Right forelimb (tissue), 1 donor: ENCODE data around the gene NGF.
A peak's percentile ranks its signal among the peaks of the same experiment; 100 is the strongest.

Source experiments
- DNase-seq: peaks from one replicate; pipeline ENCODE4 v3.0.0-alpha.2; 2018

The NGF gene

DNA sequence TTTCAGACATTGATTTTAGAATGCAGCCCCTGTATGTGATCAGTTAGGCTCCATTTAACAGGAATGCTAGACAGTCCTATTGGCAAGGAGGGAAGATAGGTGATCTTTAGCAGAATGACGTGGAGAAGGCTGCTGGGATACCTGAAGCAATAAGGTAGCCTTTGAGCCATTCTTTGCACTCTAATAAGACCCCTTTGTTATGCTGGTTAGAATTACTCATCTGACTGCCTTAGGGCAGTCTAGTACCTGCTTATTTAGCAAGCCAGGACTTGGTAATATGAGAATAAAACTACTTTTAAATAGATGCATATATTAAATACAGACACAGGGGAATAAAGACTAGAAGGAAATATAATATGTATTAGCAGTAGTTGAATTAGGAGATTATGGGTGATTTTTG, 29.1 kb downstream of the NGF start:
- DNase-seq = no peak

GRCh38 chr1:115307661-115308060, 30.4 kb downstream of the NGF start:
- DNase-seq = no peak

DNA sequence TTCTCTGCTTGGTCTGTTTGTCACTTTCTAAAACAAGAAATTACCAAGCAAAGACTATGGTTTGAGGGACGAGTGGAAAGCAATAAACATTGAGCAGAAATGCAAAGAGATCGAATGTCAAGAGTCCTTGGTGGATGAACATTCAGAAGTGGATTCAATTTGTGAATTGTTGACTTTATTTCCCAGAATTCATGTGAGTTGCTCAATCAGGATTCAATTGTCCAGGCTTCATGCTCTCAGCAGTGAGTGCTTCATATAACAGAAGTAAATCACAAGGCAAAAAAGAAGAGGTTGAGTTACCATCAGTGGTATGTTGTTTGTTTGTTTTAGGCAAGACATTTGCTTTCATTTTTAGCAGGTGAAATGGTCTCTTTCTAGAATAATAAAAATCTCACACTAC, 31.9 kb downstream of the NGF start:
- no peak for DNase-seq

GRCh38 chr1:115303364-115303763, 34.7 kb downstream of the NGF start:
- no peak for DNase-seq

DNA sequence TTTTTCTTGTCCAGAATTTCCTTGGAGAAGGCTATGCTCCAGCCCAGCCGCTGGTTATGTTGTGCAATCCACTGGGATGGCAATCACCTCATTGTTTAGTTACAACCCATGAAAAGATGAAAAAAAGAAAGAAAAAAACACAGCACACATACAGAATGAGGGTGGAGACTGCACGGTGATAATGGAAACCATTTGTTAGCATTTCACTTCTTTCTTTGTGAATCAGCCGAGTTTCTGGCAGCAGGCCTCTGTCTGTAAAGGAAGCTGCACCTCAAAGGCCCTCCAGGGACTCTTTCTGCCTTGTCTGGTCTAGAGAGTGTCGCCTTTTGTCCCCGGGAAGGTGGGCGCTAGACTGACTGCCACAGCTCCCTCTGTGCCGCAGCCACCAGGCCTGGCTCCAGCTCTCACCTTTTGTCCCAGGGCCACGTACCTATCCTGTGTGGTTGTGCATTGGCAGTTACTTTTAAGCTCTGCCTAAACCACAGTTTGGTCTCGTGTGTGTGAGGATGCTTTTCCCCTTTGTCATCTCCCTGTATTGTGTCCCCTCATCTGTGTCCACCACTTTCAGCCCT, 35.6 kb downstream of the NGF start:
- DNase-seq = no peak

GRCh38 chr1:115301438-115302020, 36.5 kb downstream of the NGF start:
- no peak for DNase-seq

GRCh38 chr1:115300087-115300876, 37.8 kb downstream of the NGF start:
- no peak for DNase-seq

DNA sequence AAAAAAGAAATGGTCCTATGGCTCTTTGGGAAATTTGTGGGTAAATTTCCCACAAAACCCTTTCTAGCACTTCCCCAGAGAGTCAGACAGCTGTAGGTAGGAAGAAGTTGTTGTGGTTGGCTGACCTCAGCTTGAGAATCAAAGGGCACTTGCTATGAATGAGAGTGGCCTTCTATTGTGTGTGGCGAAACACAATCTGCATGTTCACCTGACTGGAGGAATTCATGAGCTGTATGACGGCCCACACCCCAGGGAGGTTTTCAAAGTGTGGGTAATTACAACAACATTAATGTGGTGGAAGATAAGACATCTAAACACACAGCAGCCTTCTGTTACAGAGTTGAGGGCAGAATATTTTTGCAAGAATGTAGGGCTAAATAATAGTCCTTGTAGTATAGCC, 38.8 kb downstream of the NGF start:
- no peak for DNase-seq

GRCh38 chr1:115296981-115297380, 41.1 kb downstream of the NGF start:
- no peak for DNase-seq

- peak; percentile 72 for DNase-seq
These were observed 41.9 kb downstream of the NGF start for GRCh38 chr1:115295904-115296696.

DNA sequence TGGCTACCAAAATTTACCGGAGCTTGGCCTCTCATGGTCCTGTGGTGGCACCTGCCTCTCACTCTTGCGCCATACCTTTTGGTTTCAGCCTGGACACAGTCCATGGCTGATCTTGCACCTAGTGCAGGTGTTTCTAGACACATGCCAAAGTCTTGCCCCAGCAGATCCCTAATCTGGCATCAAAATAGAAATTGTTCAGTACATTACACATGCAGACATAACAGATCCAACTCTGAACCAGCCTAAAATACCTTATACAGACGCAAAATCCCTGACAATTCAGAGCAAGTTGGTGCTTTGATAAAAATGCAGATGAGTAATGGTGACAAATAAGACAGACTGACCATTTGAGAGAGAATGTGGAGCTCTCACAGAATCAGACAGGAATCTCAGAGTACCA, 44.1 kb downstream of the NGF start:
- no peak for DNase-seq

GRCh38 chr1:115293006-115293405, 45.0 kb downstream of the NGF start:
- DNase-seq = no peak

GRCh38 chr1:115291741-115292140, 46.3 kb downstream of the NGF start:
- DNase-seq = no peak

GRCh38 chr1:115289940-115290339, 48.1 kb downstream of the NGF start:
- no peak for DNase-seq

DNA sequence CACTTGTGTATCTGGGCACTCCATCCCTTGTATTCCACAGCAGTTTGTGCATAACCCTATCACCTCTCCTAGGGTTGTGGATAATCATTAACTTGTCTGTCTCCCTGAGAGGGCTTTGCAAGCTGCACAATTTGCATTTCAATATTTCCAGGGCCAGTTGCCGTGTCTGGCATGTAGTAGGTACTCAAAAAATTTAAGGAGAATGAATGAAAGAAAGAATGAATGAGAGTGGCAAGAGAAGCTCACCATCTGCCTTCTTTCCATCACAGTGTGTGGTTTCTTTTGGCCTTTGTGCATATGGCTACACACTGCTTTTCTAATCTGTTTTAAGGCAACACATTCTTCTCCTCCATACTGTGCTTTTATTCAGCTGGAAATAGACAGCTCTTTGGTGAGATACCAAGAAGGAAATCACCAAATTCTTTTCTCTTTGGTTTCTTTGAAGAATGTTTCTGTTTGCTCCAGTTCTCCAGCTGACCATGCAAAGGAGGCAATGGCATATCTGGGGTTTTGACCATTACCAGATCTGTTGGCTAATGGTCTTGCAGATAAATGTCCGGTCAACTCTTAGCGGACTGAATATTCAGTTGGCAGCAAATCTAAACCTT, 49.4 kb downstream of the NGF start:
- no peak for DNase-seq

DNA sequence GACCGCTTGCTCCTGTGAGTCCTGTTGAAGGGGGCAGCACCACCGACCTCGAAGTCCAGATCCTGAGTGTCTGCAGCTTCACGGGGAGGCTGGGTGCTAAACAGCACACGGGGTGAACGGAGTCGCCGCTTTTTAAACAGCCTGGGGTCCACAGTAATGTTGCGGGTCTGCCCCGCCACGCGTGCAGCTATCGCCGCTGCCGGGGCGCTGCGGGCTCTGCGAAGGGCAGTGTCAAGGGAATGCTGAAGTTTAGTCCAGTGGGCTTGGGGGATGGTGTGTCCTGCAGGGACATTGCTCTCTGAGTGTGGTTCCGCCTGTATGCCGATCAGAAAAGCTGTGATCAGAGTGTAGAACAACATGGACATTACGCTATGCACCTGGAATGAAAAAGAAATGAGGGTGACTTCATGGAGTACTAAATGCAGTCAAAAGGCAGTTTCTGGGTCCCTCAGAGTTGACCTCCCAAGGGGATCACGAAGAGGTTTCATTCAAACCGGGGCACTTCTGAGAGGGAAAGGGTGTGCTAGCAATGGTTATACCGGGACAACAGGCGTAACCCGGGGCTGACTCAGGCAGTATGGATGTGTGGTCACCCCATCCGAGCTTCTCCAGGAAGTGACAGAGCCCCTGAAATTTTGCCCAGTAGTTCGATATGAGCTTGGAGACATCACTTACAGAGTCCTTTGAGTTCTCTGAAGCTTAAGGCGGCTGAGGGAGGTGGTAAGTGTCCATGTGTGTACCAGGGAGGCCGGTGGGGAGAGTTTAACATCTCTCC, 51.4 kb downstream of the NGF start:
- no peak for DNase-seq

GRCh38 chr1:115284209-115284608, 53.8 kb downstream of the NGF start:
- DNase-seq = no peak

- no peak for DNase-seq
These were observed 54.3 kb downstream of the NGF start for GRCh38 chr1:115283681-115284146.

- DNase-seq = no peak
These were observed 54.8 kb downstream of the NGF start for GRCh38 chr1:115283249-115283648.

- peak; percentile 62 for DNase-seq
These were observed 55.2 kb downstream of the NGF start for GRCh38 chr1:115282807-115283208.

DNA sequence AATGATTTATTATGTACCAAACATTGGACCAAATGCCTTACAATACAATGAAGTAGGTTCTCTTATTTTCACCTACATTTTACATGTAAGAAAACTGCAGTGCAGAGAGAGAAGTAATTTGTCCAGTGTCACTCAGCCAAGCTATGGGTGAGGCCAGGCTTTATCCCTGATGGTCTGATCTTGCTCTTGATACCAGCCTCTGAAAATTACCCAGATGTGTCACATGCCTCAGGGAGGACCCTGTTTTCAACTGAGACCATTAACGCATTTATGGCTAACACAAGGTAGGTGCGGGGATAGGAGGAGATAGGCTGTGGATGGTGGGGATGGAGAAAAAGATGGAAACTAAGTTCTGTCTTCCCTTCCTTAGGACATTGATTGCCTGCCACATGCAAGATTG, 56.9 kb downstream of the NGF start:
- DNase-seq = no peak

DNA sequence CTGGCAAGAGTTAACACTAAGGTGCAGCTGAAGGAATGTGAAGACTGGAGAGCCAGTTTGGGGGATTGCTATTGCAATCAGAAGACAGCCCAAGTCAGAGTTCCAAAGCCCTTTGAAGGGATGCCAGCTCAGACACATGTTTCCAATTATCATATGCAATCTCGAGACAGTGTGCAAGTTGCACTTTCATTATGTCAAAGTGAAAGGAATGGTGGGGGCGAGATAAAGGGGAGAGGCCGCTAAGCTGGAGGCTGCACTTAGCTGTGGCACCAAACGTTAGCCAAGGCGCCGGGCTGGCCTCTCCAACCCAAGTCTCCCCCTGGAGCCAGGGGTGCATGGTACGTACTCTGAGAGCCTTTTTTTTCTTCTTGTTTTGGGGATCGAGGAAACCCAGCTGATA, 58.0 kb downstream of the NGF start:
- DNase-seq = peak; percentile 62
